ENCODE results near the gene SLC46A3. TPM values are rescaled to one million over a fixed set of nuclear protein-coding genes. Genes with fewer than 3 reads are reported as not detected.

SLC46A3 gene
- total and polyA plus RNA-seq, 2 of the 13 experiments (the other 11 are each of a cell fraction or from before 2014, with no cell fraction given), result not detected

GRCh38 chr13:28744656-28745055, 25.9 kb upstream of the SLC46A3 start:
- Histone ChIP-seq H3K27ac (ENCODE audit: extremely low read length, insufficient read depth, low read length) (no peak overlapping the region), H3K4me1 (ENCODE audit: insufficient read depth, low read length) (no peaks in the 10 kb centered on the region), H4K20me1 (ENCODE audit: insufficient read depth, low read length) (no peaks in the 10 kb centered on the region), H3K4me3 (replicated peaks in 1 of 3; ENCODE audit: insufficient read depth in 1 of 3, low read depth in 2 of 3, low read length in 3 of 3) (no peak overlapping the region), H3K4me2 (ENCODE audit: low read depth, low read length) (no peak overlapping the region), H3K27me3 (ENCODE audit: control insufficient read depth in 1 of 2, insufficient read depth in 2 of 2, low read length in 2 of 2) (no peaks in the 10 kb centered on the region; a peak in 2 of 5 replicates), H3K79me2 (ENCODE audit: insufficient read depth, low read length) (no peaks in the 10 kb centered on the region), H2AFZ (ENCODE audit: low read length) (no peak overlapping the region), H3K9ac (ENCODE audit: insufficient read depth, low read depth, low read length) (no peak overlapping the region), H3K9me3 (ENCODE audit: low read length) (no peaks in the 10 kb centered on the region), H3K36me3 (replicated peaks in 1 of 2; ENCODE audit: control insufficient read depth in 1 of 2, insufficient read depth in 2 of 2, low read length in 2 of 2) (no peaks in the 10 kb centered on the region)
- BruUV-seq (replicated peaks), result no TSS peak
- ATAC-seq (no peak), DNase-seq (ENCODE audit: low spot score) (no peak), FAIRE-seq (no peak)
- 13% methylated on average over 6 of the region's 6 CpGs for WGBS (ENCODE audit: low lambda C conversion rate)
- no peak for TF ChIP-seq NFE2L2 (IDR thresholded peaks at IDR 0.05; ENCODE audit: low read length)
- no peak for TF ChIP-seq ZNF296 (CRISPR knock-in tag; conservative IDR thresholded peaks at IDR 0.05)
- TF ChIP-seq SRF (IDR thresholded peaks at IDR 0.05; ENCODE audit: low read depth, low read length), result no peak
- TF ChIP-seq RFX3 (CRISPR knock-in tag; IDR thresholded peaks at IDR 0.05), result no peak
- no peak for TF ChIP-seq FOSL2 (CRISPR knock-in tag; IDR thresholded peaks at IDR 0.05)
- no peak for TF ChIP-seq MAFK (conservative IDR thresholded peaks at IDR 0.05 in 1 of 2, IDR thresholded peaks at IDR 0.05 in 1 of 2; ENCODE audit: low read length in 2 of 2)
- CTCF ChIA-PET (ENCODE audit: low intra/inter-chr PET ratio, low total read pairs), result no interaction called here
- intact Hi-C loops (cut with micrococcal nuclease; ENCODE audit: unreplicated experiment) (no loop called here), in situ Hi-C loops (cut with HindIII; ENCODE audit: extremely low pct_ligation_motif_present, low pct_unique_long_range_greater_than_20kb) (no loop called here)
- POLR2A ChIA-PET, result no interaction called here

- FAIRE-seq, result no peak
- TF ChIP-seq ZNF556 (CRISPR knock-in tag; IDR thresholded peaks at IDR 0.05; ENCODE audit: borderline replicate concordance), result no peak
- no peak for TF ChIP-seq DRAP1 (CRISPR knock-in tag; IDR thresholded peaks at IDR 0.05)
- TF ChIP-seq MXD4 (CRISPR knock-in tag; IDR thresholded peaks at IDR 0.05), result no peak
- no peak for TF ChIP-seq ZNF646 (CRISPR knock-in tag; IDR thresholded peaks at IDR 0.05)
- TF ChIP-seq ZNF572 (CRISPR knock-in tag; IDR thresholded peaks at IDR 0.05), result no peak
- no peak for TF ChIP-seq ZNF597 (CRISPR knock-in tag; IDR thresholded peaks at IDR 0.05)
Measured at GRCh38 chr13:28744091-28744536, 25.3 kb upstream of the SLC46A3 start.

More at GRCh38 chr13:28744091-28744536, 25.3 kb upstream of the SLC46A3 start:
- POLR2A ChIA-PET, result no interaction called here
- in situ Hi-C loops (cut with HindIII; ENCODE audit: extremely low pct_ligation_motif_present, low pct_unique_long_range_greater_than_20kb), result no loop called here
- no peak for ATAC-seq
- H3K9me3 ChIP-seq (ENCODE audit: low read length), result no peaks in the 10 kb centered on the region
- H3K4me2 ChIP-seq (ENCODE audit: low read depth, low read length), result no peak overlapping the region
- H3K9ac ChIP-seq (ENCODE audit: insufficient read depth, low read depth, low read length), result no peak overlapping the region
- H3K4me1 ChIP-seq (ENCODE audit: insufficient read depth, low read length), result no peaks in the 10 kb centered on the region
- DNase-seq (ENCODE audit: low spot score), result no peak
- no peaks in the 10 kb centered on the region for H4K20me1 ChIP-seq (ENCODE audit: insufficient read depth, low read length)
- 11% methylated on average over 6 of the region's 6 CpGs for WGBS (ENCODE audit: low lambda C conversion rate)
- BruUV-seq (replicated peaks), result no TSS peak
- H3K36me3 ChIP-seq (replicated peaks in 1 of 2; ENCODE audit: control insufficient read depth in 1 of 2, insufficient read depth in 2 of 2, low read length in 2 of 2), result no peaks in the 10 kb centered on the region
- intact Hi-C loops (cut with micrococcal nuclease; ENCODE audit: unreplicated experiment), result no loop called here
- H3K4me3 ChIP-seq (replicated peaks in 1 of 3; ENCODE audit: insufficient read depth in 1 of 3, low read depth in 2 of 3, low read length in 3 of 3), result no peak overlapping the region
- CTCF ChIA-PET (ENCODE audit: low intra/inter-chr PET ratio, low total read pairs), result no interaction called here
- H3K27me3 ChIP-seq (ENCODE audit: control insufficient read depth in 1 of 2, insufficient read depth in 2 of 2, low read length in 2 of 2), result no peaks in the 10 kb centered on the region; a peak in 2 of 5 replicates
- no peak overlapping the region for H3K27ac ChIP-seq (ENCODE audit: extremely low read length, insufficient read depth, low read length)
- no peak overlapping the region for H2AFZ ChIP-seq (ENCODE audit: low read length)
- H3K79me2 ChIP-seq (ENCODE audit: insufficient read depth, low read length), result no peaks in the 10 kb centered on the region
